DMS53 treated with DMSO at 0.1 percent for 48 hours (cell line): Measurements from ENCODE around the gene COL26A1.
"Not testable (repeated sequence)": the region's sequence is repeated elsewhere in the genome, so short reads cannot be mapped to it uniquely, and the experiment has no call there.

ENCODE experiments used
- DNase-seq: peaks from one replicate; lab custom pipeline; 2025; ENCODE audit not compliant: unreplicated experiment; lab: John Stamatoyannopoulos, UW

The COL26A1 gene

GRCh38 chr7:101490439-101490838, 127.8 kb downstream of the COL26A1 start:
- not testable (repeated sequence) for DNase-seq

- DNase-seq, result not testable (repeated sequence)
These were observed 128.8 kb downstream of the COL26A1 start for GRCh38 chr7:101491442-101491841.

- DNase-seq, result no peak
These were observed 132.1 kb downstream of the COL26A1 start for GRCh38 chr7:101494602-101495329.

- no peak for DNase-seq
These were observed 133.3 kb downstream of the COL26A1 start for GRCh38 chr7:101496017-101496416.

GRCh38 chr7:101501351-101501750, 138.7 kb downstream of the COL26A1 start:
- DNase-seq, result no peak

- DNase-seq, result no peak
These were observed 139.9 kb downstream of the COL26A1 start for GRCh38 chr7:101502466-101503098.

GRCh38 chr7:101505510-101505909, 142.8 kb downstream of the COL26A1 start:
- DNase-seq, result not testable (repeated sequence)

GRCh38 chr7:101506531-101506930, 143.9 kb downstream of the COL26A1 start:
- DNase-seq, result no peak

GRCh38 chr7:101507327-101507726, 144.7 kb downstream of the COL26A1 start:
- DNase-seq, result no peak

- no peak for DNase-seq
These were observed 145.1 kb downstream of the COL26A1 start for GRCh38 chr7:101507791-101508252.

GRCh38 chr7:101510297-101510696, 147.6 kb downstream of the COL26A1 start:
- DNase-seq, result no peak

- DNase-seq, result no peak
These were observed 149.3 kb downstream of the COL26A1 start for GRCh38 chr7:101511965-101512364.

GRCh38 chr7:101516851-101517250, 154.2 kb downstream of the COL26A1 start:
- DNase-seq, result no peak

GRCh38 chr7:101517304-101517703, 154.6 kb downstream of the COL26A1 start:
- no peak for DNase-seq

GRCh38 chr7:101518336-101518735, 155.7 kb downstream of the COL26A1 start:
- no peak for DNase-seq

- no peak for DNase-seq
These were observed 156.8 kb downstream of the COL26A1 start for GRCh38 chr7:101519324-101520023.

- no peak for DNase-seq
These were observed 158.8 kb downstream of the COL26A1 start for GRCh38 chr7:101521430-101521925.

GRCh38 chr7:101522021-101522420, 159.3 kb downstream of the COL26A1 start:
- DNase-seq, result no peak

GRCh38 chr7:101527844-101528667, 165.4 kb downstream of the COL26A1 start:
- no peak for DNase-seq

GRCh38 chr7:101529560-101529959, 166.9 kb downstream of the COL26A1 start:
- DNase-seq, result no peak
